ENCODE measurements around the gene PPFIBP2.

PPFIBP2 gene

GRCh38 chr11:7671347-7672215 lies 157.8 kb downstream of the PPFIBP2 start:
- no peak for DNase-seq

GRCh38 chr11:7672276-7672959 lies 158.6 kb downstream of the PPFIBP2 start:
- DNase-seq, result no peak

GRCh38 chr11:7672960-7673723 lies 159.3 kb downstream of the PPFIBP2 start, which contains the start of gene CYB5R2:
Gene CYB5R2, minus strand, starts transcription at chr11:7673500. Its CDS starts 675 bp downstream, at chr11:7672825.
- DNase-seq, result no peak

GRCh38 chr11:7673724-7674434 lies 160.1 kb downstream of the PPFIBP2 start:
- no peak for DNase-seq

GRCh38 chr11:7675631-7676030 lies 161.8 kb downstream of the PPFIBP2 start:
- DNase-seq, result no peak

- DNase-seq, result no peak
These were observed 163.3 kb downstream of the PPFIBP2 start for GRCh38 chr11:7677071-7677470.

- no peak for DNase-seq
These were observed 164.0 kb downstream of the PPFIBP2 start for GRCh38 chr11:7677796-7678201.

GRCh38 chr11:7683571-7683970 lies 169.8 kb downstream of the PPFIBP2 start:
- no peak for DNase-seq

GRCh38 chr11:7686761-7687160 lies 173.0 kb downstream of the PPFIBP2 start:
- DNase-seq, result no peak

- no peak for DNase-seq
These were observed 173.6 kb downstream of the PPFIBP2 start for GRCh38 chr11:7687386-7687785.

GRCh38 chr11:7688238-7688826 lies 174.5 kb downstream of the PPFIBP2 start:
- peak; percentile 20 for DNase-seq

GRCh38 chr11:7689239-7689638 lies 175.4 kb downstream of the PPFIBP2 start:
- no peak for DNase-seq

- DNase-seq, result no peak
These were observed 176.8 kb downstream of the PPFIBP2 start for GRCh38 chr11:7690648-7691047.

GRCh38 chr11:7691759-7692350 lies 178.1 kb downstream of the PPFIBP2 start:
- DNase-seq, result no peak

- DNase-seq, result no peak
These were observed 178.6 kb downstream of the PPFIBP2 start for GRCh38 chr11:7692426-7692825.

GRCh38 chr11:7694235-7694634 lies 180.4 kb downstream of the PPFIBP2 start:
- no peak for DNase-seq

GRCh38 chr11:7696424-7696823 lies 182.6 kb downstream of the PPFIBP2 start:
- no peak for DNase-seq

Data from RPMI8226 (cell line).